CD4-positive, alpha-beta T cell (primary cell): ENCODE measurements around the gene IGIP. TPM values are rescaled to one million over a fixed set of nuclear protein-coding genes. Genes with fewer than 3 reads are reported as not detected.

Experiments used
- ATAC-seq: fragments of 200-7000 bp; cut with Tn5 transposase; one replicate; pipeline ENCODE4 v1.10.0; 2022; ENCODE audit warnings: mild to moderate bottlenecking; ENCODE audit not compliant: poor library complexity
- CTCF ChIA-PET: fragments of 350-600 bp; sonication (Branson Sonifier 250); formaldehyde crosslinking; loops from one replicate; lab custom pipeline; 2021; ENCODE audit warnings: antibody characterized with exemption, inconsistent platforms; lab: Charles Lee
- POLR2A ChIA-PET: fragments of 350-600 bp; sonication (Branson Sonifier 250); formaldehyde crosslinking; loops from one replicate; lab custom pipeline; 2021; ENCODE audit warnings: antibody characterized with exemption, inconsistent platforms; lab: Charles Lee
- DNase-seq, 14 experiments: peaks; one replicate each; pipeline ENCODE4 v3.0.0-alpha.2; 2013 to 2020; ENCODE audit warnings: mixed read lengths in 2 of 14
- H3K27ac ChIP-seq, 2 donors: one replicate each; pipeline versions ENCODE4 v1.5.1 to v1.7.0; 2013; ENCODE audit warnings: low read length in 2 of 2, low read depth in 1 of 2, mild to moderate bottlenecking in 1 of 2
- H3K27me3 ChIP-seq, 2 experiments: 1 replicate in 1 of 2; 2 replicates in 1 of 2; pipeline versions ENCODE4 v1.6.1 to v1.7.0; 2013; ENCODE audit warnings: low read length in 2 of 2, control low read depth in 1 of 2, mild to moderate bottlenecking in 1 of 2, moderate library complexity in 1 of 2; ENCODE audit not compliant: insufficient read depth in 2 of 2, control insufficient read depth in 1 of 2
- H3K36me3 ChIP-seq: one replicate; pipeline ENCODE4 v1.6.1; 2013; ENCODE audit warnings: low read length, control low read depth; ENCODE audit not compliant: insufficient read depth
- H3K4me1 ChIP-seq: one replicate; pipeline ENCODE4 v1.6.1; 2013; ENCODE audit warnings: low read length, control low read depth; ENCODE audit not compliant: insufficient read depth
- H3K4me3 ChIP-seq: one replicate; pipeline ENCODE4 v1.5.1; 2013; ENCODE audit warnings: mild to moderate bottlenecking, low read length, moderate library complexity
- H3K9me3 ChIP-seq, 2 experiments: 1 replicate in 1 of 2; 2 replicates in 1 of 2; pipeline versions ENCODE4 v1.6.1 to v1.7.0; 2013; ENCODE audit warnings: low read length in 2 of 2, mild to moderate bottlenecking in 2 of 2, control low read depth in 1 of 2, moderate library complexity in 1 of 2; ENCODE audit not compliant: control insufficient read depth in 1 of 2, insufficient read depth in 1 of 2
- H3K27ac Mint-ChIP-seq: one replicate; pipeline ENCODE4 v1.8.0; 2020; ENCODE audit warnings: mixed read lengths
- H3K27me3 Mint-ChIP-seq: one replicate; pipeline ENCODE4 v1.8.0; 2021; ENCODE audit warnings: mixed read lengths
- H3K36me3 Mint-ChIP-seq: one replicate; pipeline ENCODE4 v1.8.0; 2021; ENCODE audit warnings: low read depth, mixed read lengths
- H3K4me1 Mint-ChIP-seq: one replicate; pipeline ENCODE4 v1.8.0; 2021; ENCODE audit warnings: low read depth, mixed read lengths
- H3K4me3 Mint-ChIP-seq: one replicate; pipeline ENCODE4 v1.8.0; 2020; ENCODE audit warnings: mild to moderate bottlenecking, mixed read lengths
- H3K9me3 Mint-ChIP-seq: one replicate; pipeline ENCODE4 v1.8.0; 2020; ENCODE audit warnings: mixed read lengths
- intact Hi-C, 2 experiments: fragments of 100-400 bp; cut with DNase I in 1 of 2; cut with micrococcal nuclease in 1 of 2; formaldehyde crosslinking; loops; one replicate each; pipeline versions ENCODE4 v1.15.1 to v1.9.0; 2023 to 2025; cut with DNase I, micrococcal nuclease
- total RNA-seq, 174 experiments: library from RNA in 2 of 174; stranded (reverse) in 2 of 174; gene quantifications; one replicate each; pipeline ENCODE4 v1.2.3 and lab custom pipeline; 2021 to 2026
- TF ChIP-seq, protein P1 (sequence below): fragments of 200-600 bp; IDR thresholded peaks from one replicate; pipeline ENCODE4 v1.8.0; 2022; ENCODE audit warnings: antibody characterized with exemption, mild to moderate bottlenecking

The IGIP gene
- total RNA-seq, 2 experiments from 2014 or later = 1.5 TPM

DNA sequence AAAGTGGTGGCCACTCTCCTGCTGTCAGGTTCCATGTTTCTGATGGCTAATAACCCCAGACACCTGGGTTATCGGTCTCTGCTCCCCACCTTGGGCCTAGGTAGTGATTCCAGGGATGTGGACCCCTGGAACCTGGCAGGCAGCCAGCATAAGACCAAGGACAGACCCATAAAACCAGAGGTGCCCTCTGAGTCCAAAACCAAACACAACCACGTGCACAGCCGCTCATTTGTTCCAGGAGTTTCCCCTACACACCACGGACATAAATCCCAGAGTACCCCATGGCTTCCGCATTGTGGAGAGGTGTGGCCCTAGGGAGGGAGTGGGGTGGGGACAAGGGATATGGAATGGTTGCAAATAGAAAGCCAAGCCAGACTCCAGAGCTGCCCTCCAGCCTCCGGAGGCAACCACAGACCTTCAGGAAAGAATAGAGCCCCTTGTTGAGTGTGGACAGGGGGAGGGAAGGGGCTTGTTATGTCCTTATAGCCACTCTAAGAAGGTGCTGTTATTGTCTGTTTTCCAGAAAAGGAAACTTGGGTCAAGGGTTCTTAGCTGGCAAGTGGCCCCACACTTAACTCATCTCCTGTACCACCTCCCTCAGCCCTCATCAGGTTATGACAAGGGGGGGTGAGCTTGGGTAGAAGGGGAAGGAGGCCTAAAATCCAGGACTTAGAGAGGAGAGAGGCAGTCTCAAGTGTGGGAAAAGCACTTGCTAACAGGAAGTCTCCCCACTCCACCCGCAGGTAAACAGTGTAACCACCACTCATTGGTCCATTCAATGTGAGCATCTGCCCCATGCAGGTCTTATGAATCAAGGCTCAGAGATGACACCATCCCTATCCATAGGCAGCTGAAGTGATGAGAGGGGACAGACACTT is 25.6 kb downstream of the IGIP start:
- Histone ChIP-seq H3K27ac (no peak overlapping the region), H3K4me3 (no peak overlapping the region), H3K4me1 (peaks cover 2% of the 10 kb centered on the region), H3K9me3 (no peaks in the 10 kb centered on the region), H3K27me3 (peaks cover 0 to 2% of the 10 kb centered on the region in 2 experiments), H3K36me3 (no peaks in the 10 kb centered on the region)
- peaks cover 9% of the 10 kb centered on the region for H3K4me1 Mint-ChIP-seq
- H3K27ac Mint-ChIP-seq = no peak overlapping the region
- H3K9me3 Mint-ChIP-seq = no peaks in the 10 kb centered on the region
- DNase-seq (no peak), ATAC-seq (no peak)
- peaks cover 10% of the 10 kb centered on the region for H3K27me3 Mint-ChIP-seq
- no peak overlapping the region for H3K4me3 Mint-ChIP-seq
- intact Hi-C loops = no loop called here
- ChIA-PET POLR2A (no interaction called here), CTCF (no interaction called here)
- no peaks in the 10 kb centered on the region for H3K36me3 Mint-ChIP-seq
- TF ChIP-seq, protein P1, sequence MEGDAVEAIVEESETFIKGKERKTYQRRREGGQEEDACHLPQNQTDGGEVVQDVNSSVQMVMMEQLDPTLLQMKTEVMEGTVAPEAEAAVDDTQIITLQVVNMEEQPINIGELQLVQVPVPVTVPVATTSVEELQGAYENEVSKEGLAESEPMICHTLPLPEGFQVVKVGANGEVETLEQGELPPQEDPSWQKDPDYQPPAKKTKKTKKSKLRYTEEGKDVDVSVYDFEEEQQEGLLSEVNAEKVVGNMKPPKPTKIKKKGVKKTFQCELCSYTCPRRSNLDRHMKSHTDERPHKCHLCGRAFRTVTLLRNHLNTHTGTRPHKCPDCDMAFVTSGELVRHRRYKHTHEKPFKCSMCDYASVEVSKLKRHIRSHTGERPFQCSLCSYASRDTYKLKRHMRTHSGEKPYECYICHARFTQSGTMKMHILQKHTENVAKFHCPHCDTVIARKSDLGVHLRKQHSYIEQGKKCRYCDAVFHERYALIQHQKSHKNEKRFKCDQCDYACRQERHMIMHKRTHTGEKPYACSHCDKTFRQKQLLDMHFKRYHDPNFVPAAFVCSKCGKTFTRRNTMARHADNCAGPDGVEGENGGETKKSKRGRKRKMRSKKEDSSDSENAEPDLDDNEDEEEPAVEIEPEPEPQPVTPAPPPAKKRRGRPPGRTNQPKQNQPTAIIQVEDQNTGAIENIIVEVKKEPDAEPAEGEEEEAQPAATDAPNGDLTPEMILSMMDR = no peak

DNA sequence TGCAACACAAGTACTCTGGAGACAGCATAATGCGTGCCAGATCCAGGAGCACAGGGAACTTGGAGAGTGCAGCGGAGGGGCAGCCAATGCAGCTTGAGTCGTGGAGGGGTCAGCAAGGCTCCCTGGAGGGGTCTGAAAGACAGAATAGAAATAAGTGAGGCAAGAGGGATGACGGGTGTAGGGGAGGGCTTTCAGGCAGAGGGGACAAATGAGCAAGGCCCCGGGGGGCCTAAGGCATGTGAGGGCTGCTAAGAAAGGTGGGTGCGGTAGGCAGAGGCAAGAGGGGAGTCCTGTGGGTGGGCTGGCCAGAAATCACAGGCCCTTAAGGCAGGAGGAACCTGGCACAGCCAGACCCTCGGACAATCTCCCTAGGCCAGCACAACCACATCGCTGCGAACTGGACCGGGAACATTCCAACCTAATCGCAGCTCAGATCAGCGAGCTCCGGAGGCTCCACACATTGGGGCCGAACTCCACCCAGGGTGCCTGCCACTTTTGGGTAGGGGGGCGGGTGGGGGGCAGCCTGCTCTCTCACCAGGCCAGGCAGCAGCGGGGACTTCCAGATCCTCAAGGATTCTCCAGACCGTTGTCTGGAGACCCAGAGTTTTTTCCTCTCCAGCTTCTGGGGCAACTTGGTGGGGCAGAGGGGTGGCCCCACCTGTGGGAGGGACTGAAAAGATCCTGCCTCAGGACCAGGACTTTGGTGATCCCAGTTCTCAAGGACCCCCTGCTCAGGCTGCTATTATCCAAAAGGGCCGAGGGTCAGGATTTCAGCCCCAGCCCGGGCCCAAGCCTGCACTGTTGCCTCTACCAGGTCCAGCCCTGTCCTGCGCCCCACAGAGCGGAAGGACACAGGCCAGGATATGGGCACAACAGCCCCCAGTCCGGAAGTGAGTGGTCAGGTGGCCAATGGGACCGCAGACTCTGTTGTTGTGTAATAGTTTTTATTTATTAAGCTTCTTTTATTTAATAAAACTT is 26.6 kb downstream of the IGIP start:
- Histone ChIP-seq H3K4me3 (no peak overlapping the region), H3K9me3 (no peaks in the 10 kb centered on the region), H3K27ac (no peak overlapping the region), H3K36me3 (no peaks in the 10 kb centered on the region), H3K27me3 (no peaks in the 10 kb centered on the region), H3K4me1 (peaks cover 7% of the 10 kb centered on the region)
- intact Hi-C loops = no loop called here
- no peaks in the 10 kb centered on the region for H3K36me3 Mint-ChIP-seq
- ATAC-seq = no peak
- H3K27ac Mint-ChIP-seq = no peak overlapping the region
- CTCF ChIA-PET = interaction anchor here (1.2 kb wide), 1 partner anchor 8 kb away, joined by 5 read pairs; no protein-coding TSS in a partner anchor
- no peaks in the 10 kb centered on the region for H3K9me3 Mint-ChIP-seq
- H3K27me3 Mint-ChIP-seq = peaks cover 4% of the 10 kb centered on the region
- H3K4me3 Mint-ChIP-seq = no peak overlapping the region
- POLR2A ChIA-PET = no interaction called here
- DNase-seq = no peak
- H3K4me1 Mint-ChIP-seq = peaks cover 14% of the 10 kb centered on the region
- TF ChIP-seq, protein P1 = no peak

DNA sequence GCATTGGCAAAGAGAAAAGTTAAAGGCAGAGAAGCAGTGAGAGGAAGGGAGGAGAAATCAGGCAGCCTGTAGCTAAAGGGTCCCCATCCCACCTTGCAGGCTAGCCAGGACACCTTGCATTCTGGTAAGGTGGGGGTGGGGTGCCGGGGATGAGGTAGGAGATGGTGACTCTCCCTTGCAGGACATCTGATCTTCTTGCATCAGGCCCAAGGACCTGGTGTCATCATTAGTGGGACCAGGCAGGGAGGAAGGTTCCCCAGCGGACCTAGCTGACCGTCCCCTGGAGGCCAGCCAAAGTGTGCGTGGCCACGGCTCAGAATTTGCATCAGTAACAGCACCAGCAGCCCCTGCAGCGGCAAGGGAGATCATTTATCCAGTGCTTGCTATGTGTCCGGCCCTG is 27.5 kb downstream of the IGIP start:
- H3K36me3 Mint-ChIP-seq = no peaks in the 10 kb centered on the region
- H3K27me3 Mint-ChIP-seq = no peaks in the 10 kb centered on the region
- Histone ChIP-seq H3K9me3 (no peaks in the 10 kb centered on the region), H3K36me3 (no peaks in the 10 kb centered on the region), H3K27me3 (no peaks in the 10 kb centered on the region), H3K27ac (no peak overlapping the region), H3K4me3 (no peak overlapping the region), H3K4me1 (peaks cover 10% of the 10 kb centered on the region)
- ATAC-seq (no peak), DNase-seq (no peak)
- ChIA-PET CTCF (interaction anchor here (1.2 kb wide), 1 partner anchor 9 kb away, joined by 5 read pairs; no protein-coding TSS in a partner anchor), POLR2A (no interaction called here)
- no peak overlapping the region for H3K27ac Mint-ChIP-seq
- TF ChIP-seq, protein P1 = no peak
- H3K4me1 Mint-ChIP-seq = peaks cover 15% of the 10 kb centered on the region
- H3K4me3 Mint-ChIP-seq = no peak overlapping the region
- H3K9me3 Mint-ChIP-seq = no peaks in the 10 kb centered on the region
- intact Hi-C loops = no loop called here
